DND-41 (cell line): ENCODE results near the gene FAM131C.

Experiments used
- ATAC-seq: fragments of 200-7000 bp; cut with Tn5 transposase; 3 replicates; pipeline ENCODE4 v1.9.1; 2021; ENCODE audit warnings: low read depth; ENCODE audit not compliant: insufficient read depth
- DNase-seq: peaks from one replicate; pipeline ENCODE4 v3.0.0-alpha.2; 2020
- H2AFZ ChIP-seq: 2 replicates; pipeline ENCODE4 v1.6.0; 2012; ENCODE audit warnings: low read depth, low read length
- H3K27ac ChIP-seq: 2 replicates; pipeline ENCODE4 v1.5.1; 2012; ENCODE audit warnings: low read length, inconsistent platforms
- H3K27me3 ChIP-seq: fragments of 200-600 bp; sonication (generic); 2 replicates; pipeline ENCODE4 v1.6.0; 2012; ENCODE audit warnings: low read length, mild to moderate bottlenecking, inconsistent platforms; ENCODE audit not compliant: insufficient read depth, poor library complexity
- H3K36me3 ChIP-seq: 2 replicates; pipeline ENCODE4 v1.5.1; 2012; ENCODE audit warnings: low read length, inconsistent platforms; ENCODE audit not compliant: insufficient read depth
- H3K4me1 ChIP-seq: 2 replicates; pipeline ENCODE4 v1.5.1; 2012; ENCODE audit warnings: mild to moderate bottlenecking, low read length; ENCODE audit not compliant: insufficient read depth
- H3K4me2 ChIP-seq: 2 replicates; pipeline ENCODE4 v1.6.0; 2012; ENCODE audit warnings: mild to moderate bottlenecking, moderate library complexity, low read length, inconsistent platforms; ENCODE audit not compliant: insufficient read depth
- H3K4me3 ChIP-seq, 2 experiments: fragments of 200-600 bp in 1 of 2; shearing (Covaris generic) in 1 of 2; 2 replicates each; pipeline ENCODE4 v1.5.1; 2012 to 2016; ENCODE audit warnings: inconsistent platforms in 2 of 2, low read length in 2 of 2, mild to moderate bottlenecking in 2 of 2, low read depth in 1 of 2, moderate library complexity in 1 of 2
- H3K79me2 ChIP-seq: 2 replicates; pipeline ENCODE4 v1.6.0; 2012; ENCODE audit warnings: low read length, inconsistent platforms; ENCODE audit not compliant: insufficient read depth
- H3K9ac ChIP-seq: 2 replicates; pipeline ENCODE4 v1.6.0; 2012; ENCODE audit warnings: low read depth, mild to moderate bottlenecking, inconsistent platforms, low read length, moderate library complexity
- H3K9me3 ChIP-seq: 2 replicates; pipeline ENCODE4 v1.5.1; 2012; ENCODE audit warnings: low read length, moderate library complexity, mild to moderate bottlenecking, inconsistent platforms; ENCODE audit not compliant: insufficient read depth, severe bottlenecking
- H4K20me1 ChIP-seq: 2 replicates; pipeline ENCODE4 v1.6.0; 2012; ENCODE audit warnings: low read length; ENCODE audit not compliant: insufficient read depth
- EZH2 ChIP-seq: IDR thresholded peaks from 3 replicates; pipeline ENCODE4 v1.6.1; 2012; ENCODE audit warnings: borderline replicate concordance, low read depth, mild to moderate bottlenecking, moderate library complexity, low read length, inconsistent platforms; ENCODE audit not compliant: severe bottlenecking
- TF ChIP-seq, protein P1 (sequence below): IDR thresholded peaks from 2 replicates; pipeline ENCODE4 v1.5.1; 2012; ENCODE audit warnings: borderline replicate concordance, low read length, moderate library complexity, mild to moderate bottlenecking; ENCODE audit not compliant: poor library complexity, severe bottlenecking; ENCODE audit errors: extremely low read depth

The FAM131C gene

DNA sequence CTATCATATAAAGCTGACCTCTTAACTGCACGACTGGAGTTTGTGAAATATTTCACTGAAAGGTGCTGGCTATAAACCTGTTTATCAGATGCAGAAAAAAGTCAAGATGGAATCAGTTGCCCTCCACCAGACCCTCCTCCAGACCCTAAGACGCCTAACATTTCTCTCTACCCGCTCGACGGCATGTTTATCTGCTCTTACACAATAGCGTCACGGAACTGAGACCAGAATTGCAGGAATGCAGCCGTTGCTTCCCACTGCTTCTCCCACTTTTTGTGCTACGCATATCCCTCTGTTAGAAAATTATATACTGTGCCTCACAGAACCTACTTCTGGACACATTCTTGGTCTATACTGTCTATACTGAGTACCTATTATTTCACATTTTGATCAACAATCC is 28.2 kb upstream of the FAM131C start:
- Histone ChIP-seq H3K79me2 (no peaks in the 10 kb centered on the region), H4K20me1 (no peaks in the 10 kb centered on the region), H3K4me2 (no peak overlapping the region), H3K9ac (no peak overlapping the region), H2AFZ (no peak overlapping the region), H3K4me1 (no peaks in the 10 kb centered on the region), H3K27ac (no peak overlapping the region), H3K36me3 (no peaks in the 10 kb centered on the region), H3K27me3 (no peaks in the 10 kb centered on the region), H3K4me3 (no peak overlapping the region), H3K9me3 (no peaks in the 10 kb centered on the region)
- DNase-seq (no peak), ATAC-seq (no peak)
- no peak for TF ChIP-seq EZH2
- TF ChIP-seq, protein P1, sequence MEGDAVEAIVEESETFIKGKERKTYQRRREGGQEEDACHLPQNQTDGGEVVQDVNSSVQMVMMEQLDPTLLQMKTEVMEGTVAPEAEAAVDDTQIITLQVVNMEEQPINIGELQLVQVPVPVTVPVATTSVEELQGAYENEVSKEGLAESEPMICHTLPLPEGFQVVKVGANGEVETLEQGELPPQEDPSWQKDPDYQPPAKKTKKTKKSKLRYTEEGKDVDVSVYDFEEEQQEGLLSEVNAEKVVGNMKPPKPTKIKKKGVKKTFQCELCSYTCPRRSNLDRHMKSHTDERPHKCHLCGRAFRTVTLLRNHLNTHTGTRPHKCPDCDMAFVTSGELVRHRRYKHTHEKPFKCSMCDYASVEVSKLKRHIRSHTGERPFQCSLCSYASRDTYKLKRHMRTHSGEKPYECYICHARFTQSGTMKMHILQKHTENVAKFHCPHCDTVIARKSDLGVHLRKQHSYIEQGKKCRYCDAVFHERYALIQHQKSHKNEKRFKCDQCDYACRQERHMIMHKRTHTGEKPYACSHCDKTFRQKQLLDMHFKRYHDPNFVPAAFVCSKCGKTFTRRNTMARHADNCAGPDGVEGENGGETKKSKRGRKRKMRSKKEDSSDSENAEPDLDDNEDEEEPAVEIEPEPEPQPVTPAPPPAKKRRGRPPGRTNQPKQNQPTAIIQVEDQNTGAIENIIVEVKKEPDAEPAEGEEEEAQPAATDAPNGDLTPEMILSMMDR = no peak

- Histone ChIP-seq H4K20me1 (no peaks in the 10 kb centered on the region; the same call in 1 of the 2 replicates), H3K4me1 (no peaks in the 10 kb centered on the region), H3K4me2 (no peak overlapping the region), H3K79me2 (no peaks in the 10 kb centered on the region), H3K27me3 (no peaks in the 10 kb centered on the region), H3K9ac (no peak overlapping the region), H2AFZ (no peak overlapping the region), H3K9me3 (no peaks in the 10 kb centered on the region), H3K27ac (no peak overlapping the region), H3K36me3 (no peaks in the 10 kb centered on the region), H3K4me3 (no peak overlapping the region)
- DNase-seq (no peak), ATAC-seq (no peak)
- TF ChIP-seq EZH2 = no peak
- TF ChIP-seq, protein P1 = no peak
These were observed 26.0 kb upstream of the FAM131C start for GRCh38 chr1:16099412-16099811.

- H3K79me2 ChIP-seq = no peaks in the 10 kb centered on the region
- no peak for DNase-seq
These were observed 22.0 kb upstream of the FAM131C start for GRCh38 chr1:16095447-16095846.

More at GRCh38 chr1:16095447-16095846, 22.0 kb upstream of the FAM131C start:
- Histone ChIP-seq H4K20me1 (peaks cover 8% of the 10 kb centered on the region; the same call in 1 of the 2 replicates), H2AFZ (no peak overlapping the region), H3K9me3 (no peaks in the 10 kb centered on the region), H3K36me3 (no peaks in the 10 kb centered on the region), H3K4me2 (no peak overlapping the region), H3K9ac (no peak overlapping the region), H3K27me3 (no peaks in the 10 kb centered on the region), H3K4me3 (no peak overlapping the region), H3K27ac (no peak overlapping the region), H3K4me1 (no peaks in the 10 kb centered on the region)
- TF ChIP-seq, protein P1 = no peak
- ATAC-seq = no peak
